ENCODE results near the gene ZBTB7C.

Gene ZBTB7C

DNA sequence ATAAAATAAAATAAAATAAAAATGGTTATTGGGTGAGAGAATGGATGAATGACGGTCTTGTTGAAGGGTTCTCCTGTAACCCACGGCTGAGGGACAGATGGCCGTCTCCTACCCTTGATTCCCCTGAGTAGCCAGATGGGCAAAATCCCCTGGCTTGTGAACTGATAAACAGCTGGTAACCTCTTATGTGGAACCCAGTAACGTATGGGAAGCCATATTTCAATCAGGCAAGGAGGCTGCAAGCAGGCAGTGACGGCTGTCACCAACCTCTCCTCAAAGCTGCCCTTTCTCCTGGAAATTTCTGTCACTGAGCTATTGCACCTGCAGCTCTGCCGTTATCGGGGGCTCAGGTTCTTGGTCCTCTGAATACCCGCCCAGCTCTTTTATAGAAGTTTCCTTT, 313.5 kb downstream of the ZBTB7C start:
- TF ChIP-seq, protein P1, sequence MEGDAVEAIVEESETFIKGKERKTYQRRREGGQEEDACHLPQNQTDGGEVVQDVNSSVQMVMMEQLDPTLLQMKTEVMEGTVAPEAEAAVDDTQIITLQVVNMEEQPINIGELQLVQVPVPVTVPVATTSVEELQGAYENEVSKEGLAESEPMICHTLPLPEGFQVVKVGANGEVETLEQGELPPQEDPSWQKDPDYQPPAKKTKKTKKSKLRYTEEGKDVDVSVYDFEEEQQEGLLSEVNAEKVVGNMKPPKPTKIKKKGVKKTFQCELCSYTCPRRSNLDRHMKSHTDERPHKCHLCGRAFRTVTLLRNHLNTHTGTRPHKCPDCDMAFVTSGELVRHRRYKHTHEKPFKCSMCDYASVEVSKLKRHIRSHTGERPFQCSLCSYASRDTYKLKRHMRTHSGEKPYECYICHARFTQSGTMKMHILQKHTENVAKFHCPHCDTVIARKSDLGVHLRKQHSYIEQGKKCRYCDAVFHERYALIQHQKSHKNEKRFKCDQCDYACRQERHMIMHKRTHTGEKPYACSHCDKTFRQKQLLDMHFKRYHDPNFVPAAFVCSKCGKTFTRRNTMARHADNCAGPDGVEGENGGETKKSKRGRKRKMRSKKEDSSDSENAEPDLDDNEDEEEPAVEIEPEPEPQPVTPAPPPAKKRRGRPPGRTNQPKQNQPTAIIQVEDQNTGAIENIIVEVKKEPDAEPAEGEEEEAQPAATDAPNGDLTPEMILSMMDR (IDR thresholded peaks at IDR 0.05; ENCODE audit: control insufficient read depth, extremely low read depth, insufficient read depth) = no peak
- no peak overlapping the region for H3K4me3 ChIP-seq (ENCODE audit: low read depth, low read length)
- no peak for DNase-seq (ENCODE audit: low read depth)

DNA sequence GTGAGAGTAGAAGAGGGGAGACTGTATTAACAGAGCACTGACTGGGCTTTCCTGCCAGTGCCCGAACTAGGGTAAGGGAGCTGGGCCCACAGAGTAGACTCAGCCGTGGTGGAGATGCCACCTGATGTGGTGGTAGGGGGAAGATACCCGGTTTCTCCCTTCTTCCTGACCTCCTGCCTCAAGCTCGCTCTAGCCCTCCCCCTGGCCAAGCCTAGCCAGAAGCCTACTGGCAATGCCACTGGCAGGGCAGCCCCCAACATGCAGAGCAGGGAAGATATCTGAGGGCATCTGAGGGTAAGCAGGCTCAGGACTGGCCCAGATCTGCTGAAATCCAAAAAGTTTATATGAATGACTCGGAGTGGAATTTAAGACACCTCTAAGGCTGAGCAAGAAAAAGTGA, 316.1 kb downstream of the ZBTB7C start:
- DNase-seq (ENCODE audit: low read depth) = no peak
- no peak overlapping the region for H3K4me3 ChIP-seq (ENCODE audit: low read depth, low read length)
- TF ChIP-seq, protein P1 (IDR thresholded peaks at IDR 0.05; ENCODE audit: control insufficient read depth, extremely low read depth, insufficient read depth) = no peak

DNA sequence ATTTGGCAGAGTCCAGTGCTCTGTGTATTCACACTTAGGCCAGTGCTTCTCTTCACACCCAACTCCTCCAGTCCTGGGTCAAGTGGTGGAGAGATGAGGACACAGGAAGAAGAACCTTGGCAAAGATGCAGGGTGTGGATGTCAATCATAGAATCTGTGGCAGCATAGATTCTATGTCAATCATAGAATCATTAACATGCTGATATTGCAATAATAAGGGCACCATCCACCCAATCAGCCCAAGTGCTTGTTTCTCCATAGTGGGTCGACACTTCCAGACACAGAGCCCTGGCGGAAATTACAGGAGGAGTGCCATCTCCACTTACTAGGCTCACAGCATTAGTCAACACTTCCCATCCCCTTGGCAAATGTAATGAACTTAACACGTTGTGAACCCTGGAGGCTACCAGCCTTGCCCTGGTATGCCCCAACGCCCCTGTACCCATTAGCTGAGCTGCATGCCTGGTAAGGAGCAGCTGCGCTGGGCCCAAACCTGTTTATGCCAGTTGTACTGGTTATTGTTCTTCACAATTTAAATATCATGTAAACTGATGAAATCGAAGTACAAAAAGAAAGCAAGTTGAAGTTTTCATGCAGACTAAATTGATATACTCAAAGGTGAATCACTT, 317.2 kb downstream of the ZBTB7C start:
- no peak overlapping the region for H3K4me3 ChIP-seq (ENCODE audit: low read depth, low read length)
- TF ChIP-seq, protein P1 (IDR thresholded peaks at IDR 0.05; ENCODE audit: control insufficient read depth, extremely low read depth, insufficient read depth) = no peak
- DNase-seq (ENCODE audit: low read depth) = no peak

DNA sequence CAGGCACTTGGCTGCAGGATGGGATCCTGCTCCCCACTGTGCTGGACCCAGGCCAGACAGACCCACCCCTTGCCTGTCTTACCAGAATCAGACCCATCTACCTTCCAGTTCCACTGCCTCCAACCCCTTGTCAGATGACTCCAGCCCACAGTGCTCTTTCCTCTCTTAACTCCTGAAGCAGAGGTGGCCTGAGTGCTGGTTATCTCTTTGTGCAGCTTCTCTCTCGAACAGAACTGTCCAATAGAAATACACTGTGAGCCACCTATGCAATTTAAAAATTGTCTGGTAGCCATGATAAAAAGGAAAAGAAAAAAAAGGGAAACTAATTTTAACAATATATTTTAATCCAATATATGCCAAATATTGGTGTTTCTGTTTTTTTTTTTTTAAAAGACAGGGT, 318.5 kb downstream of the ZBTB7C start:
- no peak for DNase-seq (ENCODE audit: low read depth)
- TF ChIP-seq, protein P1 (IDR thresholded peaks at IDR 0.05; ENCODE audit: control insufficient read depth, extremely low read depth, insufficient read depth) = no peak
- no peak overlapping the region for H3K4me3 ChIP-seq (ENCODE audit: low read depth, low read length)

DNA sequence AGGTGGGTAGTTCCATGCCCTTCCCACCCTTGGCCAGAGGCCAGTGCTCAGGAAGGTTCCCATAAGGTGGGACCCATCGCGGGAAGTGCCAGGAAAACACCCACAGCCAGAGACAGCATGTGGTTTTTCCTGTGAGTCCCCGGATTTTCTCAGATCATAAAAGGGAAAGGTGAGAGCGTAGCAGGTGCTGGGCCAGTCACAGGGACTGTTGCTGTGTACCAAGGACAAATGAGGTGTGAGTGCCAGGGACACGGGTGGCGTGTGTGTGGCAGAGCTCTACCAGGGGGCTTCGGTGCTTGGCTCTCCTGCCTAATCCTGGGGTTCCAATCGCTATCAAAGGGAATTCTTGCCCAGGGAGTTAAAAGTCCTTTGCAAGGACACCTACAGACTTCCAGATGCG, 319.2 kb downstream of the ZBTB7C start:
- H3K4me3 ChIP-seq (ENCODE audit: low read depth, low read length) = no peak overlapping the region
- TF ChIP-seq, protein P1 (IDR thresholded peaks at IDR 0.05; ENCODE audit: control insufficient read depth, extremely low read depth, insufficient read depth) = no peak
- no peak for DNase-seq (ENCODE audit: low read depth)

DNA sequence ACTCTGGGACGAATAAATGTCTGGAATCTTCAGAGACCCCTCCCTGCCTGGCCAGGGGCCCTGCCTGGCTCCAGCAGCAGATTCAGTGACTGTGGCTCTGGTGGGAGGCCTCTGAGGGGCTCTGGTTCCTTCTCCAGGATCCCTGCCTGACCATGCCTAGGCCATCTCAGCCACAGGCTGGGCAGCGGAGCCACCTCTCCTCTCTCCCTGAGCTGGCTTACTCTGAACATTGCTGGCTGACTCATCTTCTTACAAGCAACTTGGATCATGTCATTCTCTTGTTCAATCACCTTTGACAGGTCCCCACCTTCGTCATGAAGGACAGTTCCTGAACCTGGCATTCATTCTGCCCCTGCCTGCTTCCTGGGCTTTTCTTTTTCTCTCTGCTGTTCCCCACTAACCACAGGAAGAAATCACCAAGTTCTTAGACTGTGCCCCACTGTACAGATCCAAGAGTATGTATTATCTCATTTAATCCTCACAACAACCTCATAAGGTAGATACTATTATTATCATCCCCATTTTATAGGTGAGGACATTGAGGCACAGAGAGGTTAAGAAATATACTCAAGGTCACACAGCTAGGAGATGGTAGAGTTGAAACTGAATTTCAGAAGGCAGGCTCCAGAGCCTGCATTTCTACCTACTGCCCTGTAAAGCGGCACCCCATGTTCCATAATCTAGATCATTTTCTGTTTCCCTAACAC, 323.2 kb downstream of the ZBTB7C start:
- TF ChIP-seq, protein P1 (IDR thresholded peaks at IDR 0.05; ENCODE audit: control insufficient read depth, extremely low read depth, insufficient read depth) = no peak
- no peak overlapping the region for H3K4me3 ChIP-seq (ENCODE audit: low read depth, low read length)
- DNase-seq (ENCODE audit: low read depth) = no peak

Measured in LNCaP clone FGC (cell line).